H1 (cell line): ENCODE results near the gene DYNC2H1. TPM values are rescaled to one million over a fixed set of nuclear protein-coding genes. Genes with fewer than 3 reads are reported as not detected.

ENCODE experiments used
- CTCF ChIA-PET: fragments of 300-600 bp; sonication (Branson Sonifier 250); formaldehyde crosslinking; loops from one replicate; lab custom pipeline; 2021; ENCODE audit not compliant: partially characterized antibody; lab: Charles Lee
- POLR2A ChIA-PET: fragments of 300-600 bp; sonication (Branson Sonifier 250); formaldehyde crosslinking; loops from one replicate; lab custom pipeline; 2021; ENCODE audit warnings: inconsistent platforms; ENCODE audit not compliant: partially characterized antibody; lab: Charles Lee
- DNase-seq, 2 experiments: peaks; one replicate each; pipeline versions ENCODE4 v3.0.0 to v3.0.0-alpha.2; 2010 to 2022; ENCODE audit warnings: low spot score in 2 of 2, low read depth in 1 of 2, mixed read lengths in 1 of 2
- FAIRE-seq: peaks from 2 replicates; lab custom pipeline; 2011; peaks lifted over from hg19 to GRCh38; lab: Jason Lieb, UNC
- H2AFZ ChIP-seq: 2 replicates; pipeline ENCODE4 v1.8.1; 2012; ENCODE audit warnings: low read length, inconsistent platforms
- H2AK5ac ChIP-seq: 2 replicates; pipeline ENCODE4 v1.6.1; 2013; ENCODE audit warnings: low read depth, low read length
- H2BK120ac ChIP-seq: replicated peaks from 2 replicates; pipeline ENCODE3; 2013; ENCODE audit warnings: low read depth, low read length, inconsistent platforms
- H2BK12ac ChIP-seq: 2 replicates; pipeline ENCODE4 v1.6.1; 2013; ENCODE audit warnings: low read depth, low read length
- H2BK15ac ChIP-seq: 2 replicates; pipeline ENCODE4 v1.6.1; 2013; ENCODE audit warnings: low read length
- H2BK20ac ChIP-seq: 2 replicates; pipeline ENCODE4 v1.6.1; 2013; ENCODE audit warnings: low read length
- H2BK5ac ChIP-seq: 2 replicates; pipeline ENCODE4 v1.6.1; 2013; ENCODE audit warnings: low read depth, low read length
- H3K14ac ChIP-seq: 2 replicates; pipeline ENCODE4 v1.6.1; 2013; ENCODE audit warnings: inconsistent platforms; ENCODE audit not compliant: insufficient read length
- H3K18ac ChIP-seq: 2 replicates; pipeline ENCODE4 v1.6.1; 2013; ENCODE audit warnings: low read length; ENCODE audit errors: extremely low read depth
- H3K23ac ChIP-seq: 2 replicates; pipeline ENCODE4 v1.6.1; 2013; ENCODE audit warnings: inconsistent platforms; ENCODE audit not compliant: insufficient read length
- H3K23me2 ChIP-seq: 2 replicates; pipeline ENCODE4 v1.6.1; 2013; ENCODE audit warnings: low read depth, low read length
- H3K27ac ChIP-seq: 2 replicates; pipeline ENCODE4 v1.6.1; 2011; ENCODE audit warnings: low read depth, low read length, inconsistent platforms
- H3K27me3 ChIP-seq, 4 experiments: replicated peaks in 1 of 4; 1 replicate in 1 of 4; 2 replicates in 3 of 4; pipeline versions ENCODE4 v1.6.1 to v1.8.1; 2011 to 2013; ENCODE audit warnings: low read length in 3 of 4, mild to moderate bottlenecking in 3 of 4, inconsistent platforms in 2 of 4, mixed read lengths in 2 of 4, moderate library complexity in 1 of 4; ENCODE audit not compliant: control insufficient read depth in 3 of 4, insufficient read depth in 3 of 4; ENCODE audit errors: extremely low read depth in 1 of 4
- H3K36me3 ChIP-seq, 4 experiments: 2 replicates each; pipeline versions ENCODE4 v1.6.1 to v1.8.1; 2011 to 2013; ENCODE audit warnings: mild to moderate bottlenecking in 4 of 4, low read length in 3 of 4, moderate library complexity in 2 of 4, control low read depth in 1 of 4, inconsistent platforms in 1 of 4; ENCODE audit not compliant: insufficient read depth in 4 of 4, control insufficient read depth in 2 of 4
- H3K4ac ChIP-seq: replicated peaks from 2 replicates; pipeline ENCODE3; 2013; ENCODE audit warnings: low read length, low read depth, mixed read lengths, inconsistent platforms; ENCODE audit not compliant: insufficient read length
- H3K4me1 ChIP-seq, 4 experiments: replicated peaks in 1 of 4; 1 replicate in 1 of 4; 2 replicates in 3 of 4; pipeline versions ENCODE4 v1.6.1 to v1.8.1; 2011 to 2013; ENCODE audit warnings: low read length in 3 of 4, inconsistent platforms in 2 of 4, mixed read lengths in 1 of 4; ENCODE audit not compliant: insufficient read depth in 4 of 4, control insufficient read depth in 3 of 4
- H3K4me2 ChIP-seq, 2 experiments: 2 replicates each; pipeline versions ENCODE4 v1.6.1 to v1.8.1; 2011 to 2013; ENCODE audit warnings: low read depth in 2 of 2, low read length in 2 of 2, control low read depth in 1 of 2, inconsistent platforms in 1 of 2, mild to moderate bottlenecking in 1 of 2; ENCODE audit not compliant: insufficient read depth in 1 of 2
- H3K4me3 ChIP-seq, 4 experiments: fragments of 200-600, 300-600 bp in 1 of 4; sonication (generic), shearing (Covaris generic), sonication (Bioruptor Twin) in 1 of 4; 2 replicates each; pipeline versions ENCODE4 v1.5.1 to v1.8.1; 2011 to 2016; ENCODE audit warnings: low read length in 4 of 4, low read depth in 3 of 4, control low read depth in 2 of 4, inconsistent platforms in 2 of 4, mild to moderate bottlenecking in 2 of 4, mixed read lengths in 1 of 4, moderate library complexity in 1 of 4; ENCODE audit not compliant: insufficient read depth in 2 of 4; ENCODE audit errors: extremely low read depth in 1 of 4
- H3K56ac ChIP-seq: replicated peaks from 2 replicates; pipeline ENCODE3; 2013; ENCODE audit warnings: low read depth, mild to moderate bottlenecking, mixed read lengths, low read length, inconsistent platforms; ENCODE audit not compliant: insufficient read length
- H3K79me1 ChIP-seq: 2 replicates; pipeline ENCODE4 v1.6.1; 2013; ENCODE audit warnings: low read depth, low read length, control low read depth
- H3K79me2 ChIP-seq, 2 experiments: 2 replicates each; pipeline versions ENCODE4 v1.6.1 to v1.8.1; 2012 to 2013; ENCODE audit warnings: low read length in 2 of 2, mild to moderate bottlenecking in 2 of 2, inconsistent platforms in 1 of 2; ENCODE audit not compliant: insufficient read depth in 2 of 2, control insufficient read depth in 1 of 2
- H3K9ac ChIP-seq, 4 experiments: replicated peaks in 1 of 4; 1 replicate in 1 of 4; 2 replicates in 3 of 4; pipeline versions ENCODE4 v1.6.1 to v1.8.1; 2011 to 2013; ENCODE audit warnings: low read depth in 3 of 4, low read length in 3 of 4, control low read depth in 2 of 4, mild to moderate bottlenecking in 2 of 4, moderate library complexity in 2 of 4, inconsistent platforms in 1 of 4; ENCODE audit errors: extremely low read depth in 1 of 4
- H3K9me3 ChIP-seq, 2 experiments: 2 replicates each; pipeline versions ENCODE4 v1.6.1 to v1.8.1; 2012 to 2013; ENCODE audit warnings: mild to moderate bottlenecking in 2 of 2, moderate library complexity in 2 of 2, control low read depth in 1 of 2, inconsistent platforms in 1 of 2, low read depth in 1 of 2, low read length in 1 of 2, mixed read lengths in 1 of 2; ENCODE audit not compliant: insufficient read depth in 2 of 2
- H4K20me1 ChIP-seq, 2 experiments: replicated peaks in 1 of 2; 2 replicates each; pipeline versions ENCODE3 to v1.8.1; 2011 to 2013; ENCODE audit warnings: inconsistent platforms in 2 of 2, low read length in 2 of 2, mild to moderate bottlenecking in 1 of 2; ENCODE audit not compliant: insufficient read depth in 2 of 2, control insufficient read depth in 1 of 2
- H4K5ac ChIP-seq: 2 replicates; pipeline ENCODE4 v1.6.1; 2013; ENCODE audit warnings: low read length, low read depth, mixed read lengths, inconsistent platforms; ENCODE audit not compliant: insufficient read length
- H4K8ac ChIP-seq: 2 replicates; pipeline ENCODE4 v1.8.0; 2013; ENCODE audit warnings: mild to moderate bottlenecking, moderate library complexity, low read length, inconsistent platforms; ENCODE audit not compliant: insufficient read depth; ENCODE audit errors: extremely low read depth
- H4K91ac ChIP-seq: replicated peaks from 2 replicates; pipeline ENCODE3; 2013; ENCODE audit warnings: low read length, mixed read lengths, inconsistent platforms; ENCODE audit not compliant: insufficient read length
- BACH1 ChIP-seq: IDR thresholded peaks from 2 replicates; pipeline ENCODE4 v1.6.1; 2012; ENCODE audit warnings: low read length, improper control_type of control experiment
- CBX5 ChIP-seq: fragments of 300-800, 300-1000 bp; sonication (generic); IDR thresholded peaks from 2 replicates; pipeline ENCODE4 v1.7.1; 2016; ENCODE audit warnings: antibody characterized with exemption, low read length, low read depth
- CBX8 ChIP-seq: fragments of 300-800, 300-1000 bp; sonication (generic); IDR thresholded peaks from 2 replicates; pipeline ENCODE4 v1.7.1; 2016; ENCODE audit warnings: low read depth, low read length, borderline replicate concordance
- CEBPB ChIP-seq: IDR thresholded peaks from 2 replicates; pipeline ENCODE4 v1.6.1; 2012; ENCODE audit warnings: low read depth, low read length
- CTBP2 ChIP-seq: IDR thresholded peaks from 2 replicates; pipeline ENCODE4 v1.7.0; 2011; ENCODE audit warnings: borderline replicate concordance, mild to moderate bottlenecking, moderate library complexity, mixed read lengths, low read length; ENCODE audit not compliant: insufficient read depth, insufficient read length
- HDAC6 ChIP-seq: IDR thresholded peaks from one replicate; pipeline ENCODE4 v1.7.1; 2012; ENCODE audit warnings: low read depth, mild to moderate bottlenecking, inconsistent platforms, low read length, moderate library complexity
- KDM4A ChIP-seq: IDR thresholded peaks from one replicate; pipeline ENCODE4 v1.7.1; 2012; ENCODE audit warnings: low read depth, mild to moderate bottlenecking, moderate library complexity, low read length, inconsistent platforms; ENCODE audit not compliant: severe bottlenecking
- NANOG ChIP-seq: IDR thresholded peaks from 2 replicates; pipeline ENCODE4 v1.6.1; 2011; ENCODE audit warnings: low read length, low read depth, mild to moderate bottlenecking, inconsistent platforms; ENCODE audit not compliant: insufficient read depth, poor library complexity, severe bottlenecking
- SIRT6 ChIP-seq: IDR thresholded peaks from one replicate; pipeline ENCODE4 v1.7.1; 2012; ENCODE audit warnings: low read length, inconsistent platforms
- TAF7 ChIP-seq: optimal IDR thresholded peaks from 2 replicates; pipeline ENCODE3; 2011; ENCODE audit warnings: low read depth, mild to moderate bottlenecking, inconsistent platforms, low read length, moderate library complexity, borderline replicate concordance
- TCF12 ChIP-seq: IDR thresholded peaks from 2 replicates; pipeline ENCODE4 v1.6.1; 2011; ENCODE audit warnings: low read depth, mild to moderate bottlenecking, low read length
- WGBS, 2 experiments: shearing (Covaris generic) in 1 of 2; methylation state at CpG; one replicate each; pipeline versions ENCODE4 v1.1.6 to v1.1.7; 2013 to 2015; ENCODE audit warnings: low lambda C conversion rate in 2 of 2, mixed read lengths in 2 of 2, inconsistent platforms in 1 of 2, low coverage in 1 of 2, missing lambda C conversion rate in 1 of 2; ENCODE audit not compliant: insufficient replicate concordance in 2 of 2, insufficient coverage in 1 of 2, insufficient read length in 1 of 2; ENCODE audit errors: extremely low coverage in 1 of 2, missing lambda C conversion rate in 1 of 2; 5-methylcytosine and 5-hydroxymethylcytosine counted together
- polyA plus RNA-seq, 7 experiments: library from polyadenylated mRNA; depleted of rRNA in 3 of 7; stranded (reverse) in 5 of 7; unstranded in 2 of 7; fragments of >200 nt in 5 of 7; fragments of 200-250 nt in 2 of 7; gene quantifications; 1 replicate in 5 of 7; 2 replicates in 1 of 7; 4 replicates in 1 of 7; pipeline versions ENCODE4 v1.2.1 to v1.2.3, GENCODE V29; 2011 to 2013; ENCODE audit warnings: missing spikeins in 2 of 7, mixed read lengths in 2 of 7
- total RNA-seq: library from RNA; stranded (reverse); fragmentation: NEBNext Ultra II Directional; extraction: Animal tissue kit (Norgen Biotek cat#: 25700); gene quantifications from 2 replicates; pipeline ENCODE4 v1.2.1, GENCODE V29; 2021
- TF ChIP-seq, protein P1 (sequence below): IDR thresholded peaks from 2 replicates; pipeline ENCODE4 v1.6.1; 2011; ENCODE audit warnings: low read length, improper control_type of control experiment
- TF ChIP-seq, protein P2 (sequence below): IDR thresholded peaks from 2 replicates; pipeline ENCODE4 v1.6.1; 2012; ENCODE audit warnings: inconsistent platforms

The DYNC2H1 gene
- total and polyA plus RNA-seq, 2 of the 8 experiments (the other 6 are each of a cell fraction or from before 2014, with no cell fraction given), result 6.2 to 12.0 TPM

DNA sequence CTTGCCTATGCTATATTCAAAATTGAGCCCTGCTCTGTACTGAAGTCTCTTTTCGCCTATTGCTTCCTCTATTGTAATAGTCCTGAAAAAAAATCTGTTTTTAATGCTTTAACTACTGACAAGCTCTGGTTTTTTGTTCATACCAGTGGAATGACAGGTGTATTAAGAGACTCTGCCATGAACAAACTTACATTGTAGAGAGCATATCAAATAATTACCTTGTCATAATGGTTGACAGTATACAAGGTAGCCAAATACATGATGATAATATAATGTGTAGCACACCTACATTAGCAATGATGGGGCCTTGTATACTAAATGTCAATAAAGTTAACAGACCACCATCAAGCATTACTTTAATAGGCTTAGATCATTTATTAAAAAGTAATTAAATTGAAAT lies 175.0 kb downstream of the DYNC2H1 start:
- H3K27ac ChIP-seq, result no peak overlapping the region
- H3K36me3 ChIP-seq, result no peaks in the 10 kb centered on the region
- H2BK15ac ChIP-seq, result no peak overlapping the region
- no peak overlapping the region for H2BK120ac ChIP-seq
- H3K9me3 ChIP-seq, result no peaks in the 10 kb centered on the region
- no peak overlapping the region for H3K56ac ChIP-seq
- no peaks in the 10 kb centered on the region for H3K79me1 ChIP-seq
- H3K79me2 ChIP-seq, result no peaks in the 10 kb centered on the region
- no peak overlapping the region for H4K8ac ChIP-seq
- H2BK5ac ChIP-seq, result no peak overlapping the region
- POLR2A ChIA-PET, result no interaction called here
- CTCF ChIA-PET, result no interaction called here
- no peak overlapping the region for H4K5ac ChIP-seq
- H2BK20ac ChIP-seq, result no peak overlapping the region
- WGBS, 2 experiments, result 95% methylated on average over 1 of the region's 1 CpG; no CpG with 5 or more reads in 1 of the 2 experiments
- H3K27me3 ChIP-seq, result no peaks in the 10 kb centered on the region
- no peak overlapping the region for H2BK12ac ChIP-seq
- H3K9ac ChIP-seq, result no peak overlapping the region
- H3K18ac ChIP-seq, result no peak overlapping the region
- DNase-seq (no peak), FAIRE-seq (no peak)
- no peak overlapping the region for H3K4me2 ChIP-seq
- H3K4me3 ChIP-seq, result no peak overlapping the region
- no peak overlapping the region for H3K4ac ChIP-seq
- no peaks in the 10 kb centered on the region for H4K20me1 ChIP-seq
- no peak overlapping the region for H4K91ac ChIP-seq
- H3K23ac ChIP-seq, result no peak overlapping the region
- no peaks in the 10 kb centered on the region; a peak in 1 of 7 replicates for H3K4me1 ChIP-seq
- no peak overlapping the region for H2AFZ ChIP-seq
- no peak overlapping the region for H2AK5ac ChIP-seq
- no peaks in the 10 kb centered on the region for H3K23me2 ChIP-seq
- no peak overlapping the region for H3K14ac ChIP-seq
- no peak for TF ChIP-seq SIRT6
- no peak for TF ChIP-seq TCF12
- no peak for TF ChIP-seq CBX5
- no peak for TF ChIP-seq CEBPB
- TF ChIP-seq, protein P1, sequence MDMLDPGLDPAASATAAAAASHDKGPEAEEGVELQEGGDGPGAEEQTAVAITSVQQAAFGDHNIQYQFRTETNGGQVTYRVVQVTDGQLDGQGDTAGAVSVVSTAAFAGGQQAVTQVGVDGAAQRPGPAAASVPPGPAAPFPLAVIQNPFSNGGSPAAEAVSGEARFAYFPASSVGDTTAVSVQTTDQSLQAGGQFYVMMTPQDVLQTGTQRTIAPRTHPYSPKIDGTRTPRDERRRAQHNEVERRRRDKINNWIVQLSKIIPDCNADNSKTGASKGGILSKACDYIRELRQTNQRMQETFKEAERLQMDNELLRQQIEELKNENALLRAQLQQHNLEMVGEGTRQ, result no peak
- no peak for TF ChIP-seq CTBP2
- TF ChIP-seq, protein P2, sequence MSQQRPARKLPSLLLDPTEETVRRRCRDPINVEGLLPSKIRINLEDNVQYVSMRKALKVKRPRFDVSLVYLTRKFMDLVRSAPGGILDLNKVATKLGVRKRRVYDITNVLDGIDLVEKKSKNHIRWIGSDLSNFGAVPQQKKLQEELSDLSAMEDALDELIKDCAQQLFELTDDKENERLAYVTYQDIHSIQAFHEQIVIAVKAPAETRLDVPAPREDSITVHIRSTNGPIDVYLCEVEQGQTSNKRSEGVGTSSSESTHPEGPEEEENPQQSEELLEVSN, result no peak
- TF ChIP-seq HDAC6, result no peak
- no peak for TF ChIP-seq CBX8
- TF ChIP-seq KDM4A, result no peak
- TF ChIP-seq BACH1, result no peak
- no peak for TF ChIP-seq TAF7
- no peak for TF ChIP-seq NANOG
